ENCODE measurements around the gene SYNJ2. TPM values are rescaled to one million over a fixed set of nuclear protein-coding genes. Genes with fewer than 3 reads are reported as not detected.

SYNJ2 gene
- total and polyA plus RNA-seq, 2 donors (not counting 3 experiments of a cell fraction or from before 2014, with no cell fraction given) = 35.1 to 78.2 TPM

GRCh38 chr6:158031381-158032353, 50.0 kb downstream of the SYNJ2 start:
- CTCF ChIA-PET = interaction anchor here (1.1 to 2.9 kb wide), 7 partner anchors 8 to 48 kb away, joined by 3 to 17 read pairs (median 8); no protein-coding TSS in a partner anchor

More at GRCh38 chr6:158031381-158032353, 50.0 kb downstream of the SYNJ2 start:
- TSS peak; percentile 7 for BruUV-seq (replicated peaks)
- POLR2A ChIA-PET = no interaction called here
- Histone ChIP-seq H3K9me1 (replicated peaks; ENCODE audit: control insufficient read depth, extremely low read depth, insufficient read depth, low read length) (no peaks in the 10 kb centered on the region), H3K36me3 (ENCODE audit: control insufficient read depth in 2 of 2, extremely low read depth in 1 of 2, insufficient read depth in 2 of 2, low read length in 2 of 2) (peaks cover 8 to 14% of the 10 kb centered on the region in 2 experiments), H3K4me1 (ENCODE audit: control insufficient read depth, extremely low read depth, insufficient read depth, low read length) (peaks cover 28% of the 10 kb centered on the region), H3K4me2 (ENCODE audit: insufficient read depth, low read length) (no peak overlapping the region), H3K79me2 (ENCODE audit: control insufficient read depth, insufficient read depth, low read length) (peaks cover 40% of the 10 kb centered on the region), H3K9ac (replicated peaks; ENCODE audit: extremely low read depth, insufficient read depth, low read length) (peak overlapping the region; percentile 27), H3K27me3 (ENCODE audit: control insufficient read depth in 2 of 2, insufficient read depth in 2 of 2, low read length in 2 of 2) (no peaks in the 10 kb centered on the region), H3K27ac (ENCODE audit: insufficient read depth, low read depth, low read length) (peak overlapping the region; percentile 78), H4K20me1 (replicated peaks; ENCODE audit: control insufficient read depth, extremely low read depth, insufficient read depth, low read length) (no peaks in the 10 kb centered on the region), H2AFZ (ENCODE audit: low read depth, low read length) (no peak overlapping the region), H3K4me3 (replicated peaks in 1 of 3; ENCODE audit: insufficient read depth in 1 of 3, low read depth in 1 of 3, low read length in 3 of 3) (no peak overlapping the region), H3K9me3 (replicated peaks; ENCODE audit: control insufficient read depth, insufficient read depth, low read length) (no peaks in the 10 kb centered on the region)
- peak; percentile 90 for FAIRE-seq
- intact Hi-C loops (cut with micrococcal nuclease) = loop anchor here (1.0 kb wide), 1 partner anchor 9 kb away; no protein-coding TSS in a partner anchor
- dilution Hi-C loops (cut with MboI; ENCODE audit: extremely low pct_ligation_motif_present, low sequenced_read_pairs) = no loop called here
- DNase-seq (ENCODE audit: low read depth, low spot score) = peak; percentile 72
- TF ChIP-seq JUN (IDR thresholded peaks at IDR 0.05; ENCODE audit: borderline replicate concordance, insufficient read depth, insufficient read length, low read depth) = peak; percentile 78
- no peak for TF ChIP-seq CTCF (IDR thresholded peaks at IDR 0.05; ENCODE audit: extremely low read depth in 1 of 2, insufficient read depth in 1 of 2, low read depth in 1 of 2, low read length in 2 of 2)
- peak; percentile 77 for TF ChIP-seq FOS (IDR thresholded peaks at IDR 0.05; ENCODE audit: borderline replicate concordance, insufficient read depth, low read length)
- no peak for TF ChIP-seq EZH2 (IDR thresholded peaks at IDR 0.05; ENCODE audit: borderline replicate concordance, low read depth, low read length, severe bottlenecking)
- TF ChIP-seq MAX (IDR thresholded peaks at IDR 0.05; ENCODE audit: insufficient read depth, insufficient read length) = no peak
- no peak for TF ChIP-seq POLR2A (IDR thresholded peaks at IDR 0.05; ENCODE audit: low read depth, low read length)
- no peak for TF ChIP-seq MYC (IDR thresholded peaks at IDR 0.05; ENCODE audit: low read depth, low read length)
- peak; percentile 27 for TF ChIP-seq GATA2 (IDR thresholded peaks at IDR 0.05; ENCODE audit: insufficient read depth, insufficient read length, low read depth, low read length)
- no peak for TF ChIP-seq POLR2AphosphoS5 (IDR thresholded peaks at IDR 0.05; ENCODE audit: insufficient read depth, low read depth, low read length)
